ENCODE data around the gene TMTC2.

TMTC2 gene

DNA sequence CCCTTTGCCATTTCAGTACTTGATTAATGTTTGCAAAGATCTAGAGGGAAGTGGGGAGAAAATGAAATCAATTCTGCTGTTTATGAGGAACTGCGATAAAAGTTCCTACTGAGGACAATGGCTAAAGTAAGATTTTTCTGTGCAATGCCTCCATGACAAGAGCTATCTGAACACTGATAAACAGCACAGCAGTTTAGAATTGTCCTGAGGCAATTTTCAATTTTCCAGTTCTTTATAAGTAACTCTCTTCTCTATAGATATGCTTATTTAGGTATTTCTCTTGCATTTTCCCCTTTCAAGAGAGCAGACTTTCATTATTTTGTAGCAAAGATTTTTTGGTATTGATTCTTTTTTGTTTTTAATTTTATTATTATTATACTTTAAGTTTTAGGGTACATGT lies 34.6 kb upstream of the TMTC2 start:
- H3K9me3 ChIP-seq (ENCODE audit: control insufficient read depth, insufficient read depth, low read depth, low read length) = no peaks in the 10 kb centered on the region
- ChIA-PET CTCF (no interaction called here), POLR2A (no interaction called here)
- H3K36me3 ChIP-seq (ENCODE audit: control insufficient read depth in 2 of 2, insufficient read depth in 1 of 2, low read length in 2 of 2) = no peaks in the 10 kb centered on the region
- peaks cover 7% of the 10 kb centered on the region for H3K4me1 ChIP-seq (ENCODE audit: control insufficient read depth, insufficient read depth, low read length)
- H3K27ac ChIP-seq (ENCODE audit: extremely low read depth, low read depth, low read length) = no peak overlapping the region
- H3K4me3 ChIP-seq (ENCODE audit: low read depth, low read length) = no peak overlapping the region
- TF ChIP-seq ZBTB48 (tag by site-specific recombination; IDR thresholded peaks at IDR 0.05) = no peak
- TF ChIP-seq ZIC2 (tag by site-specific recombination; IDR thresholded peaks at IDR 0.05) = no peak
- no peak for TF ChIP-seq MZF1 (tag by site-specific recombination; IDR thresholded peaks at IDR 0.05; ENCODE audit: borderline replicate concordance)
- no peak for TF ChIP-seq FEZF1 (tag by site-specific recombination; IDR thresholded peaks at IDR 0.05)
- no peak for TF ChIP-seq MYNN (tag by site-specific recombination; IDR thresholded peaks at IDR 0.05; ENCODE audit: borderline replicate concordance)
- TF ChIP-seq ZNF629 (tag by site-specific recombination; IDR thresholded peaks at IDR 0.05) = no peak
- TF ChIP-seq ZNF23 (tag by site-specific recombination; IDR thresholded peaks at IDR 0.05; ENCODE audit: borderline replicate concordance) = no peak
- TF ChIP-seq ZNF555 (tag by site-specific recombination; conservative IDR thresholded peaks at IDR 0.05) = no peak
- no peak for TF ChIP-seq KLF10 (tag by site-specific recombination; IDR thresholded peaks at IDR 0.05)
- no peak for TF ChIP-seq ZNF626 (tag by site-specific recombination; IDR thresholded peaks at IDR 0.05)
- TF ChIP-seq ZNF24 (tag by site-specific recombination; IDR thresholded peaks at IDR 0.05) = no peak
- TF ChIP-seq ZNF2 (tag by site-specific recombination; IDR thresholded peaks at IDR 0.05) = no peak
- TF ChIP-seq ZNF140 (tag by site-specific recombination; IDR thresholded peaks at IDR 0.05) = no peak
- TF ChIP-seq ZNF416 (tag by site-specific recombination; IDR thresholded peaks at IDR 0.05) = no peak
- TF ChIP-seq, protein P1, sequence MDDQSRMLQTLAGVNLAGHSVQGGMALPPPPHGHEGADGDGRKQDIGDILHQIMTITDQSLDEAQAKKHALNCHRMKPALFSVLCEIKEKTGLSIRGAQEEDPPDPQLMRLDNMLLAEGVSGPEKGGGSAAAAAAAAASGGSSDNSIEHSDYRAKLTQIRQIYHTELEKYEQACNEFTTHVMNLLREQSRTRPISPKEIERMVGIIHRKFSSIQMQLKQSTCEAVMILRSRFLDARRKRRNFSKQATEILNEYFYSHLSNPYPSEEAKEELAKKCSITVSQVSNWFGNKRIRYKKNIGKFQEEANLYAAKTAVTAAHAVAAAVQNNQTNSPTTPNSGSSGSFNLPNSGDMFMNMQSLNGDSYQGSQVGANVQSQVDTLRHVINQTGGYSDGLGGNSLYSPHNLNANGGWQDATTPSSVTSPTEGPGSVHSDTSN (CRISPR knock-in tag; IDR thresholded peaks at IDR 0.05) = no peak
- no peak for TF ChIP-seq ZNF48 (tag by site-specific recombination; IDR thresholded peaks at IDR 0.05)
- TF ChIP-seq, protein P2, sequence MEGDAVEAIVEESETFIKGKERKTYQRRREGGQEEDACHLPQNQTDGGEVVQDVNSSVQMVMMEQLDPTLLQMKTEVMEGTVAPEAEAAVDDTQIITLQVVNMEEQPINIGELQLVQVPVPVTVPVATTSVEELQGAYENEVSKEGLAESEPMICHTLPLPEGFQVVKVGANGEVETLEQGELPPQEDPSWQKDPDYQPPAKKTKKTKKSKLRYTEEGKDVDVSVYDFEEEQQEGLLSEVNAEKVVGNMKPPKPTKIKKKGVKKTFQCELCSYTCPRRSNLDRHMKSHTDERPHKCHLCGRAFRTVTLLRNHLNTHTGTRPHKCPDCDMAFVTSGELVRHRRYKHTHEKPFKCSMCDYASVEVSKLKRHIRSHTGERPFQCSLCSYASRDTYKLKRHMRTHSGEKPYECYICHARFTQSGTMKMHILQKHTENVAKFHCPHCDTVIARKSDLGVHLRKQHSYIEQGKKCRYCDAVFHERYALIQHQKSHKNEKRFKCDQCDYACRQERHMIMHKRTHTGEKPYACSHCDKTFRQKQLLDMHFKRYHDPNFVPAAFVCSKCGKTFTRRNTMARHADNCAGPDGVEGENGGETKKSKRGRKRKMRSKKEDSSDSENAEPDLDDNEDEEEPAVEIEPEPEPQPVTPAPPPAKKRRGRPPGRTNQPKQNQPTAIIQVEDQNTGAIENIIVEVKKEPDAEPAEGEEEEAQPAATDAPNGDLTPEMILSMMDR (tag by site-specific recombination; IDR thresholded peaks at IDR 0.05) = no peak

DNA sequence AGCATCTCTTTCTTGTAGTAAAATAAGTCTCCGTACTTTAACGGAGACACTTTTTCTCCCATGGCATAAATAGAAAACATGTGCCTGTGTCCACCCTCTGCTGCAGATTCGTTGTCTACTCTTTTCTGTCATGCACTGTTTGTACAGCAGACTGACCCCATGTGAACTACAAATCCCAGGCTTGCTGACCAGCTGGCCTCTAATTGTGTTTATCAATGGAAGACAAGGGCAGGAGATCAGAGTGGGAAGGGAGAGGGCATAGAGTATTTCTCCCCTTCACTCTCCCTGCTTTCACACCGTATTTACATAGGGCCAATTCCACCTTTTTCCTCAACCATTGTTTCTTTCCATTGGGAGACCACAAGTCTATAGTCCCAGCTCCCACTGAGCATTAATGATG lies 31.0 kb upstream of the TMTC2 start:
- H3K36me3 ChIP-seq (ENCODE audit: control insufficient read depth in 2 of 2, insufficient read depth in 1 of 2, low read length in 2 of 2) = no peaks in the 10 kb centered on the region
- CTCF ChIA-PET = no interaction called here
- H3K27ac ChIP-seq (ENCODE audit: extremely low read depth, low read depth, low read length) = no peak overlapping the region
- no peaks in the 10 kb centered on the region for H3K9me3 ChIP-seq (ENCODE audit: control insufficient read depth, insufficient read depth, low read depth, low read length)
- H3K4me3 ChIP-seq (ENCODE audit: low read depth, low read length) = no peak overlapping the region
- H3K4me1 ChIP-seq (ENCODE audit: control insufficient read depth, insufficient read depth, low read length) = peaks cover 7% of the 10 kb centered on the region
- POLR2A ChIA-PET = no interaction called here
- no peak for TF ChIP-seq MZF1 (tag by site-specific recombination; IDR thresholded peaks at IDR 0.05; ENCODE audit: borderline replicate concordance)
- no peak for TF ChIP-seq ZEB2 (tag by site-specific recombination; IDR thresholded peaks at IDR 0.05)
- TF ChIP-seq, protein P3, sequence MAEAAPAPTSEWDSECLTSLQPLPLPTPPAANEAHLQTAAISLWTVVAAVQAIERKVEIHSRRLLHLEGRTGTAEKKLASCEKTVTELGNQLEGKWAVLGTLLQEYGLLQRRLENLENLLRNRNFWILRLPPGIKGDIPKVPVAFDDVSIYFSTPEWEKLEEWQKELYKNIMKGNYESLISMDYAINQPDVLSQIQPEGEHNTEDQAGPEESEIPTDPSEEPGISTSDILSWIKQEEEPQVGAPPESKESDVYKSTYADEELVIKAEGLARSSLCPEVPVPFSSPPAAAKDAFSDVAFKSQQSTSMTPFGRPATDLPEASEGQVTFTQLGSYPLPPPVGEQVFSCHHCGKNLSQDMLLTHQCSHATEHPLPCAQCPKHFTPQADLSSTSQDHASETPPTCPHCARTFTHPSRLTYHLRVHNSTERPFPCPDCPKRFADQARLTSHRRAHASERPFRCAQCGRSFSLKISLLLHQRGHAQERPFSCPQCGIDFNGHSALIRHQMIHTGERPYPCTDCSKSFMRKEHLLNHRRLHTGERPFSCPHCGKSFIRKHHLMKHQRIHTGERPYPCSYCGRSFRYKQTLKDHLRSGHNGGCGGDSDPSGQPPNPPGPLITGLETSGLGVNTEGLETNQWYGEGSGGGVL (tag by site-specific recombination; IDR thresholded peaks at IDR 0.05) = no peak
- no peak for TF ChIP-seq BCL11A (tag by site-specific recombination; IDR thresholded peaks at IDR 0.05; ENCODE audit: low read depth)
- TF ChIP-seq ZNF146 (tag by site-specific recombination; IDR thresholded peaks at IDR 0.05) = no peak
- no peak for TF ChIP-seq SCRT1 (tag by site-specific recombination; IDR thresholded peaks at IDR 0.05; ENCODE audit: borderline replicate concordance)
- no peak for TF ChIP-seq ZNF76 (tag by site-specific recombination; IDR thresholded peaks at IDR 0.05; ENCODE audit: borderline replicate concordance, low read depth)
- no peak for TF ChIP-seq GLI4 (tag by site-specific recombination; IDR thresholded peaks at IDR 0.05)
- TF ChIP-seq ZNF366 (tag by site-specific recombination; conservative IDR thresholded peaks at IDR 0.05) = no peak
- no peak for TF ChIP-seq ZXDB (tag by site-specific recombination; IDR thresholded peaks at IDR 0.05)
